Activated CD4-positive, alpha-beta T cell treated with anti-CD3 and anti-CD28 coated beads for 36 hours (primary cell): ENCODE measurements around the gene CNDP1. TPM values are rescaled to one million over a fixed set of nuclear protein-coding genes. Genes with fewer than 3 reads are reported as not detected.
A peak's percentile ranks its signal among the peaks of the same experiment; 100 is the strongest.

Experiments
- ATAC-seq: fragments of 200-7000 bp; cut with Tn5 transposase; one replicate; pipeline ENCODE4 v1.10.0; 2021; ENCODE audit warnings: mild to moderate bottlenecking, moderate library complexity
- CTCF ChIA-PET: fragments of 350-600 bp; sonication (Branson Sonifier 250); formaldehyde crosslinking; loops from one replicate; lab custom pipeline; 2021; ENCODE audit warnings: antibody characterized with exemption; lab: Charles Lee
- POLR2A ChIA-PET: fragments of 350-600 bp; sonication (Branson Sonifier 250); formaldehyde crosslinking; loops from one replicate; lab custom pipeline; 2021; ENCODE audit warnings: antibody characterized with exemption, inconsistent platforms; lab: Charles Lee
- DNase-seq: peaks from one replicate; pipeline ENCODE4 v3.0.0-alpha.2; 2020
- H3K27ac Mint-ChIP-seq: one replicate; pipeline ENCODE4 v1.8.0; 2021; ENCODE audit warnings: mixed read lengths
- H3K27me3 Mint-ChIP-seq: one replicate; pipeline ENCODE4 v1.8.0; 2021; ENCODE audit warnings: mixed read lengths
- H3K36me3 Mint-ChIP-seq: one replicate; pipeline ENCODE4 v1.8.0; 2021; ENCODE audit warnings: low read depth, mixed read lengths
- H3K4me1 Mint-ChIP-seq: one replicate; pipeline ENCODE4 v1.8.0; 2021; ENCODE audit warnings: mixed read lengths
- H3K4me3 Mint-ChIP-seq: one replicate; pipeline ENCODE4 v1.8.0; 2021; ENCODE audit warnings: mild to moderate bottlenecking, moderate library complexity, mixed read lengths
- H3K9me3 Mint-ChIP-seq: one replicate; pipeline ENCODE4 v1.8.0; 2021; ENCODE audit warnings: low read depth, mixed read lengths
- intact Hi-C, 2 experiments: fragments of 100-400 bp; cut with DNase I in 1 of 2; cut with micrococcal nuclease in 1 of 2; formaldehyde crosslinking; loops; one replicate each; pipeline versions ENCODE4 v1.14.2 to v1.15.1; 2022 to 2024; cut with DNase I, micrococcal nuclease
- total RNA-seq, 2 experiments: library from RNA; stranded (reverse); gene quantifications; one replicate each; pipeline ENCODE4 v1.2.3, GENCODE V29; 2021

Gene CNDP1
- total RNA-seq, 2 experiments from 2014 or later: not detected

DNA sequence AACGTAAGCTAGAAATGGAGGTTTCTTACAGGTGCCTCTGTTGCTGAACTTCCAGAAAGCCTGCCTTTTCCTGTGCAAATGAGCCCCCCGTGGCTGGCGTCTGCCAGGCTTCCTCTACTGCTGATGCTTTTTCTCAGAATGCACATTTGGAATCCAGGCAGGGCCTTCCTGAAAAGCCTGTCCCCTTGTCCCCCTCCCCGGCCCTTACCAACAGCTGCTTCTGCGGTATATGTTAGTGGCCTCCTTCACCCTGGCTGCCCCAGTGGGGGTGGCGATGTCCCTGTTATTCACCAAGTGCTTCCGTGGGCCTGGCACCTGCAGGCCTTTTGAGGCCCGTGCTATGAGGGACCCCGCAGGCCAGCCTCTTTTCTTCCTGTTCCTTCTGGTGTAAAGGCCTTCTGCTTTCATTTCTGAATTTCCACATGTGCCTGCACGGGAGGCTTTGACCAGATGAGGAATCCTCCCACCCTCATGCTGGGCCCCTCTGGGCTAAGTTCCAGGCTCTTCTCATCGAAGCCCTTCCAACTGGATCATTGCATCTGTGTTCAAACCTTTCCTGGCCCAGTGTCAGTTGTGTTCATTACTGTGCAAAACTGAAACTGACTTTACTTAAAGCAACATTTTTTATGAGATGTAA, 27.7 kb upstream of the CNDP1 start:
- no peak for DNase-seq
- no peaks in the 10 kb centered on the region for H3K9me3 Mint-ChIP-seq
- CTCF ChIA-PET: no interaction called here
- no peak for ATAC-seq
- H3K4me1 Mint-ChIP-seq: peaks cover 5% of the 10 kb centered on the region
- intact Hi-C loops: no loop called here
- H3K4me3 Mint-ChIP-seq: no peak overlapping the region
- H3K27ac Mint-ChIP-seq: peak overlapping the region; percentile 42
- POLR2A ChIA-PET: no interaction called here
- H3K36me3 Mint-ChIP-seq: peaks cover 61% of the 10 kb centered on the region
- H3K27me3 Mint-ChIP-seq: no peaks in the 10 kb centered on the region

DNA sequence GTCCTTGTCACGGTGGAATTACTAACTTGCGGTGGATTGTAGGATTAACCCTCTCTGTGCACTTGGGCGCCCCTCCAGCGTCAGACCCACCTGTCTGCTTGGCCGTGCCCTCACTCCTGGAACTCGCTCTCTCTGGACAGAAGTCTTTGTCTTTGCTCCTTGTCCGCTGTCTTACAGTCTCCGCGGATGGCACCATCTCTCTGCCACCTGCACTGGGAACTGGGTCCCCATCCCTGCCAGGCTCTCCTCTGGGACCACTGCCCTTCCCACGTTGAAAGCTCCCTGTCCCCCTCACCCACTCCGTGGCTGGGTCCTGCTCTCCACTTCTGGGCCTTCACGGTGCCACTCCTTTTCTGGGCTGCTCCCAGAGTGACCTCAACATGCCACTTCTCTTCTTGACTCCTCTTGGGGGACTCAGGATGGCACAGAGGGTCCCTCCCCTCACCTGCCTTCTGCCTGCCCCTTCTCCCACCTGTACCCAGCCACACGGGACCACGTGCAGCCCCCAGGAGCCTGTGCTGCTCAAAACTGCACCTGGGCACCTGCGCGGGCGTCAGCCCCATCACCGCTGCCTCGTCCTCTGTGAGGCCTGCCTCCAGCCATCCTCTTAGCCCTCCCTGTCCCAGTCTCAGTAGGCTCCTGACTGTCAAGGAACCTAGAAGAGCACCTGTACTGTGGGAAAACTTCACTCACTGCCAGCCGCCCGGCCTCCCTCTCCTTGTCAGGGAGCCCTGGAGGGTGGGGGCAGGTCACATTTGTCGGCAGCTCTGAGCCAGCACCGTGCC, 27.0 kb upstream of the CNDP1 start:
- no peak overlapping the region for H3K27ac Mint-ChIP-seq
- H3K4me3 Mint-ChIP-seq: no peak overlapping the region
- no peak for ATAC-seq
- ChIA-PET POLR2A (no interaction called here), CTCF (interaction anchor here (0.8 kb wide), 1 partner anchor 275 kb away, joined by 4 read pairs; no protein-coding TSS in a partner anchor)
- DNase-seq: no peak
- H3K27me3 Mint-ChIP-seq: no peaks in the 10 kb centered on the region
- peaks cover 1% of the 10 kb centered on the region for H3K4me1 Mint-ChIP-seq
- no peaks in the 10 kb centered on the region for H3K9me3 Mint-ChIP-seq
- intact Hi-C loops: no loop called here
- H3K36me3 Mint-ChIP-seq: peaks cover 57% of the 10 kb centered on the region

DNA sequence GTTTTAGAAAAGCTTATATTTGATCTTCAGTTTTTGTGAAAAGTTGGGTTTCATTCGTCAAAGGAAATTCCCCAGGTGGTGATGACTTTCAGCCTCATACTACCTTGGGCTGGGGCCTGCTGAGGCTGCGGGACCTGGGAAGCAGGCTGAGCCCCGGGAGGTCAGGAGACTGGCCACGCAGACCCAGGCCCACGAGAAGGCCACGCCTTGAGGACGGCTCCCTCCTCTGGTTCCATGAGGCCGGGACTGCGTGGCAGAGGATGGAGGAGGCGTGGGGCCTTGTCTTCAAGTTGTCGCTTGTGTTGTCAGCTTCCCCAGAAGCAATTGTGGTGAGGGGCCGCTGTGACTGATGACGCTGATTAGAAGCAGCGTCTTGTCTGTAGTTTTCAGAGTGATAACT, 26.4 kb upstream of the CNDP1 start:
- H3K27me3 Mint-ChIP-seq: no peaks in the 10 kb centered on the region
- no peaks in the 10 kb centered on the region for H3K4me1 Mint-ChIP-seq
- H3K9me3 Mint-ChIP-seq: no peaks in the 10 kb centered on the region
- H3K4me3 Mint-ChIP-seq: no peak overlapping the region
- peaks cover 58% of the 10 kb centered on the region for H3K36me3 Mint-ChIP-seq
- no peak for ATAC-seq
- CTCF ChIA-PET: interaction anchor here (0.8 kb wide), 1 partner anchor 275 kb away, joined by 4 read pairs; no protein-coding TSS in a partner anchor
- POLR2A ChIA-PET: no interaction called here
- no peak overlapping the region for H3K27ac Mint-ChIP-seq
- no peak for DNase-seq
- intact Hi-C loops: no loop called here

DNA sequence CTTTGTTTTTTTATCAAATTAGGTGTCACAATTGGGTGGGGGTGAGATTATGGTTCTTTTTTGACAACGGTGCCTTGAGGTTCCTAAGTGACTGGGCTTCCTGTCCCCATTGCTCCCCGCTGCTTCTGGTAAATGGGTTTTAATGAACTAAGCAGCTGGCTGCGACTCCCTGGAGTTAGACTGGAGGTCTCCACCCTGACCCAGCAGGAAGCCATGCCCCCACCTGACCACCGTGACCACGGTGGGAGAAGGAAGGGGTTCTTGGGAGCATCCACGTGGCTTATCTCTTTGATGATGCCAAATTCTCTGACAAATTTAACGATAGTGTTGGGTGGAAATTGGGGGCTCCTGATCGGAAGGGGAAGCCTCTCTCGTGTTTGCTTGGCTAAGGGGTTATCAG, 25.9 kb upstream of the CNDP1 start:
- no peak overlapping the region for H3K27ac Mint-ChIP-seq
- DNase-seq: no peak
- no peaks in the 10 kb centered on the region for H3K4me1 Mint-ChIP-seq
- H3K27me3 Mint-ChIP-seq: no peaks in the 10 kb centered on the region
- intact Hi-C loops: no loop called here
- no peaks in the 10 kb centered on the region for H3K9me3 Mint-ChIP-seq
- POLR2A ChIA-PET: no interaction called here
- no peak for ATAC-seq
- CTCF ChIA-PET: interaction anchor here (0.8 kb wide), 1 partner anchor 276 kb away, joined by 4 read pairs; no protein-coding TSS in a partner anchor
- no peak overlapping the region for H3K4me3 Mint-ChIP-seq
- H3K36me3 Mint-ChIP-seq: peaks cover 56% of the 10 kb centered on the region

DNA sequence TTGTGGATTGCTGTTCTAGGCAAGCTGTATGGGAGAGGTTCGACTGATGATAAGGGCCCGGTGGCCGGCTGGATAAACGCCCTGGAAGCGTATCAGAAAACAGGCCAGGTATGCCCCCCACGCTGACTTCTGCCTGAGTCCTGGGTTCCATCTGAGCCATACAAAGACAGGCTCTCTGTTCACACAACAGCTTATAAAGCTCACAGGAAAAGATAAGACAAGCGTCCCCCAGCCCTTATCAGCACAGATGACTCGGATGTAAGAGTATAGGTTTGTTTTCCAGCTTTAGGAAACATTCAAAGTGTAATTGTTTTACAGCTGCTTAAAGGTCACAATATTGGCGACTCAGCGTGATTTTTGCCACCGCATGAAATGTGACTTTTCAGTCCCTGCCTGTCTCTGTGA, 25.5 kb upstream of the CNDP1 start:
- Mint-ChIP-seq H3K27me3 (no peaks in the 10 kb centered on the region), H3K4me3 (no peak overlapping the region), H3K4me1 (no peaks in the 10 kb centered on the region), H3K36me3 (peaks cover 59% of the 10 kb centered on the region), H3K27ac (no peak overlapping the region), H3K9me3 (no peaks in the 10 kb centered on the region)
- DNase-seq (no peak), ATAC-seq (no peak)
- ChIA-PET POLR2A (no interaction called here), CTCF (no interaction called here)
- intact Hi-C loops: no loop called here

DNA sequence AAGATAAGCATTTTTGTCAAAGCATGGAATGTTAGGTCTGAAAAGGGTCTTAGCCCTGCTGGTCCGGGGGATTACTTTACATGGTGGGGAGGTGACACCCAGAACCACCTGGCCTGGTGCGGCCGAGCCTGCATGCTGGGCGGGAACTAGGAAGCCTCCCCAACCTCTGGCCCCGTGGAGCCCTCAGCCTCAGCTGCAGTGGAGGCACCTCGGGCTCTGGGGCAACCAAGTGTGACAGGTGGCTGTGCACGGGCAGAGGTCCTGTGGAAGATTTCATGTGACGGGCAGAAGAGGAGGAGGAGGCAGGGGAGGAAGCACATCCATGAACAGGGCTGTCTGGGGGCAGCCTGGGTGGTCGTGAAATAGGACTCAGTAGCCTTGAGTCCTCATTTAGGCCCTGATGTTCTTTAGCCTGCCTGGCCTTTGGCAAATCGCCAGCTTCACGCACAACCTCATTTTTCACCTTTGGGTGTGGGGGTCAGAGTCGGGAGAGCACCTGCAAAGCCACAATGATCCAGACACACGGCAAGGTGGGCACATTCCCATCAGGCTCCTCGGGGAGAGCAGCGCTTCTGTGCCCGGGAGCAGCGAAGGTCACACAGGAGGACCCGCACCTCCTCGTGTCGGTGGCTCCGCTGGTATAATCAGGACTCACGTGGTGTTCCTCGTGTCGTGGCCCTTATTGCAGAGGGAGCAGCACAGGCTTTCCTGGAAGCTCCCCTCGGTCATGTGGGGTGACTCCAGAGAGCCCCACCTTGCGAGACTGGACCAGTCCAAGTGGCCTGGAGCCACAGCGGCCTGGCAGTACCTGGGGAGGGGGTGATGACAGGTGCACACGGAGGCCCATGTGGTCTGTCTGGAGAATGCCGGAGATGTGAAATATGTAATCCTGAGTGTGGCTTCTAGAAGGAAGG, 24.2 kb upstream of the CNDP1 start:
- no peak overlapping the region for H3K4me3 Mint-ChIP-seq
- no peaks in the 10 kb centered on the region for H3K27me3 Mint-ChIP-seq
- peaks cover 65% of the 10 kb centered on the region for H3K36me3 Mint-ChIP-seq
- no peak for DNase-seq
- H3K4me1 Mint-ChIP-seq: no peaks in the 10 kb centered on the region
- intact Hi-C loops: no loop called here
- CTCF ChIA-PET: no interaction called here
- ATAC-seq: no peak
- POLR2A ChIA-PET: no interaction called here
- no peaks in the 10 kb centered on the region for H3K9me3 Mint-ChIP-seq
- H3K27ac Mint-ChIP-seq: no peak overlapping the region

DNA sequence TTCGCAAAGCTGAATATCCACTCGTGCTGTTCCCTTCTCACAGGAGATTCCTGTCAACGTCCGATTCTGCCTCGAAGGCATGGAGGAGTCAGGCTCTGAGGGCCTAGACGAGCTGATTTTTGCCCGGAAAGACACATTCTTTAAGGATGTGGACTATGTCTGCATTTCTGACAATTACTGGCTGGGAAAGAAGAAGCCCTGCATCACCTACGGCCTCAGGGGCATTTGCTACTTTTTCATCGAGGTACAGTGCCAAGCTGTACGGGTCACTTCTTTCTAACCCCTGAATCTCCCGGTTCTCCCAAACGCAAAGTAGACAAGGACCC, 23.6 kb upstream of the CNDP1 start:
- H3K27ac Mint-ChIP-seq: no peak overlapping the region
- no peaks in the 10 kb centered on the region for H3K27me3 Mint-ChIP-seq
- CTCF ChIA-PET: no interaction called here
- no peaks in the 10 kb centered on the region for H3K9me3 Mint-ChIP-seq
- peaks cover 61% of the 10 kb centered on the region for H3K36me3 Mint-ChIP-seq
- ATAC-seq (no peak), DNase-seq (no peak)
- POLR2A ChIA-PET: no interaction called here
- intact Hi-C loops: no loop called here
- H3K4me3 Mint-ChIP-seq: no peak overlapping the region
- H3K4me1 Mint-ChIP-seq: no peaks in the 10 kb centered on the region

DNA sequence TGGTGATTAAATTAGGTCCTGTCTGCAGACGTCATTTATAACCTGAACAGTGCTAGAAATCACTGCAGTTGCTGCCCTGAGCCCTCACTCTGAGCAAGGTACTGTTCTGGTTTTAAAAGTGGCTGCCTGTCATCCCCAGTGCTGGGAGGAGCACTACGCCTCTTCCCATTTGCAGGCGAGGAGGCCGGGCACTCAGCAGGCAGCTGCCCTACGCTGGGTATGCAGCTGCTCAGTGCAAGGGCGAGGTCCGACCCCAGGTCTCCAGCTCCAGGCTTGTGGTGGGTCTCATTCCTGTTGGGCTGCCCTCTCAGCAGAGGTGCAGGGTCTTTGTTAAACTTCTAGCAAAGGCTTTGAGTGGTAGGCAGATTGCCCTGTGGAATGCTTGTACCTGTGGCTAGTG, 22.5 kb upstream of the CNDP1 start:
- DNase-seq (no peak), ATAC-seq (no peak)
- no peak overlapping the region for H3K4me3 Mint-ChIP-seq
- H3K9me3 Mint-ChIP-seq: no peaks in the 10 kb centered on the region
- intact Hi-C loops: no loop called here
- peaks cover 56% of the 10 kb centered on the region for H3K36me3 Mint-ChIP-seq
- ChIA-PET POLR2A (no interaction called here), CTCF (interaction anchor here (0.9 to 1.1 kb wide), 2 partner anchors 78 to 156 kb away, joined by 3 read pairs; no protein-coding TSS in a partner anchor)
- H3K27me3 Mint-ChIP-seq: no peaks in the 10 kb centered on the region
- no peak overlapping the region for H3K27ac Mint-ChIP-seq
- no peaks in the 10 kb centered on the region for H3K4me1 Mint-ChIP-seq

DNA sequence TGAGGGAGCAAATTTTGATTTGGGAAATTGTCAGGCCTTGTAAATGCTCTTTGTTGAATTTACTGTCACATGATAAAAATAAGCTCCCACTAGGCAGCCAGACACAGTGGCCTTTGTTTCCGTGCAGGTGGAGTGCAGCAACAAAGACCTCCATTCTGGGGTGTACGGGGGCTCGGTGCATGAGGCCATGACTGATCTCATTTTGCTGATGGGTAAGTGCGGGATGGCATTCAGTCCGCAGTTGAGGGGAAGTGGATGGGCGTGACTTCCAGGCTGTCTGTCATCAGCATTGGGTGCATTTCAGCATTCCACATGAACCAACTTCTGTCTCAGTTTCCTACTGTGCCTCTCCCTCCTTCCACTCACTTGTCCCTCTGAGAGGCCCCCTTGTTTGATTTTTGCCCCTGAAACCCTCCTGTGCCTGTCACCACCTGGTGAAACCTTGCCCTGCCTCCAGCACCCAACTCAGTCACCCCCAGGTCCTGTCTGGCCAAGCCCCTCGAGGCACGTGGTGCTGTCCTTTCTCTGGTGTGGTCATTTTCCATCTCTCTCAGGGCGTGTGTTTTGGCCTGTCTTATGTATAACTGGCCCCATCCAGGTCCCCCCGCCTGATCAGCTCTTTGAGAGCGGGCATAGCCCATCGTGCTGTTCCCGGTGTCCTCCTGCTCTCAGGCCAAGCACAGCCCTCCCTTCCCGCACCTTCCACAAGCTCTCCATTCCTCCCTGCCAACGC, 21.8 kb upstream of the CNDP1 start:
- ChIA-PET POLR2A (no interaction called here), CTCF (interaction anchor here (0.5 to 1.2 kb wide), 5 partner anchors 10 to 346 kb away, joined by 3 read pairs; no protein-coding TSS in a partner anchor)
- peaks cover 53% of the 10 kb centered on the region for H3K36me3 Mint-ChIP-seq
- no peak overlapping the region for H3K27ac Mint-ChIP-seq
- ATAC-seq: no peak
- H3K9me3 Mint-ChIP-seq: no peaks in the 10 kb centered on the region
- no peak for DNase-seq
- intact Hi-C loops: no loop called here
- H3K27me3 Mint-ChIP-seq: no peaks in the 10 kb centered on the region
- no peaks in the 10 kb centered on the region for H3K4me1 Mint-ChIP-seq
- no peak overlapping the region for H3K4me3 Mint-ChIP-seq

DNA sequence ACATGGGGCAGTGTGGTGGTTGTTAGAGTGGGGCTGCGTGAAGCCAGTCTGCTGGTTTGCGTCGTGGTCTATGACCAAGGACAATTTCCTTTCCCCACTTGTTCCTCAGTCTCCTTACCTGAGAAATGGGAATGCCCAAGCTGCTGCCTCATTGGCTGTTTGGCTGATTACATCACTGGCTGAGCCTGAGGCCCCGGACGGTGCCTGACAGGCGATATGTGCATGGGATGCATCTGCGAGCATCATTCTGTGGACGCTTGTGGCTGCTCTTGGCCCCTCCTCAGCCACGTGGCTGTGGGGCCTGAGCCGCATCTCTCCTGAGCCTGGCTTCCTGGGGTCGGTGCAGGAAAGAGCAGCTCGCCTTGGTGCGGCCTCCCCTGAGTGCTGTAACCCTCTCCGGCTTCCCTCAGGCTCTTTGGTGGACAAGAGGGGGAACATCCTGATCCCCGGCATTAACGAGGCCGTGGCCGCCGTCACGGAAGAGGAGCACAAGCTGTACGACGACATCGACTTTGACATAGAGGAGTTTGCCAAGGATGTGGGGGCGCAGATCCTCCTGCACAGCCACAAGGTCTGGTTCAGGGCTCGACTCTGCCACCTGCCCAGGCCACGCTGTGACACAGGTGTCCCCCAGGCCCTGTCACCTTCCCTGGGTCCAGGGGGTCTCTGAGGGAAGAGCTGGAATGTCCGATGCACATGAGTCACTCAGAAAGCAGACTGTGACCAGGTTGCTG, 21.0 kb upstream of the CNDP1 start:
- H3K27ac Mint-ChIP-seq: no peak overlapping the region
- peaks cover 51% of the 10 kb centered on the region for H3K36me3 Mint-ChIP-seq
- POLR2A ChIA-PET: no interaction called here
- no peak for ATAC-seq
- H3K27me3 Mint-ChIP-seq: no peaks in the 10 kb centered on the region
- intact Hi-C loops: no loop called here
- CTCF ChIA-PET: interaction anchor here (0.5 to 1.2 kb wide), 3 partner anchors 10 to 347 kb away, joined by 3 read pairs; no protein-coding TSS in a partner anchor
- H3K4me3 Mint-ChIP-seq: no peak overlapping the region
- no peak for DNase-seq
- H3K4me1 Mint-ChIP-seq: no peaks in the 10 kb centered on the region
- H3K9me3 Mint-ChIP-seq: no peaks in the 10 kb centered on the region
